Activated T-helper 9 cell treated with anti-CD3 and anti-CD28 coated beads, Interleukin-2, amount 50 U/mL, for 16 hours (primary cell): Measurements from ENCODE around the gene ZSWIM8.
"Not testable (repeated sequence)": the region's sequence is repeated elsewhere in the genome, so short reads cannot be mapped to it uniquely, and the experiment has no call there.

Experiments
- DNase-seq: peaks from one replicate; pipeline ENCODE4 v3.0.0-alpha.2; 2020; ENCODE audit warnings: low read depth

The ZSWIM8 gene

GRCh38 chr10:73772281-73773151 is 12.9 kb upstream of the ZSWIM8 start:
- DNase-seq: peak; percentile 71

- DNase-seq: no peak
Measured at GRCh38 chr10:73773152-73773879, 12.1 kb upstream of the ZSWIM8 start.

- no peak for DNase-seq
Measured at GRCh38 chr10:73774637-73775036, 10.8 kb upstream of the ZSWIM8 start.

GRCh38 chr10:73779018-73779417 is 6.4 kb upstream of the ZSWIM8 start:
- DNase-seq: no peak

- DNase-seq: no peak
Measured at GRCh38 chr10:73779539-73780197, 5.7 kb upstream of the ZSWIM8 start.

- no peak for DNase-seq
Measured at GRCh38 chr10:73780301-73780700, 5.1 kb upstream of the ZSWIM8 start.

GRCh38 chr10:73780966-73781365 is 4.4 kb upstream of the ZSWIM8 start:
- no peak for DNase-seq

GRCh38 chr10:73781548-73781878 is 3.9 kb upstream of the ZSWIM8 start:
- no peak for DNase-seq

- peak; percentile 86 for DNase-seq
Measured at GRCh38 chr10:73781879-73782748, 3.3 kb upstream of the ZSWIM8 start, which contains the start of gene CHCHD1. Gene CHCHD1 (plus strand): TSS chr10:73782048. CDS start chr10:73782076, 28 bp downstream.

- no peak for DNase-seq
Measured at GRCh38 chr10:73782749-73783085, 2.7 kb upstream of the ZSWIM8 start.

GRCh38 chr10:73785721-73786511 is 510 bp downstream of the ZSWIM8 start:
- peak; percentile 27 for DNase-seq

GRCh38 chr10:73786512-73786885 is 1.1 kb downstream of the ZSWIM8 start:
- no peak for DNase-seq

GRCh38 chr10:73787031-73787800 is 1.8 kb downstream of the ZSWIM8 start:
- not testable (repeated sequence) for DNase-seq

GRCh38 chr10:73788864-73789658 is 3.7 kb downstream of the ZSWIM8 start:
- no peak for DNase-seq

GRCh38 chr10:73789659-73790055 is 4.3 kb downstream of the ZSWIM8 start:
- no peak for DNase-seq

GRCh38 chr10:73790886-73791625 is 5.7 kb downstream of the ZSWIM8 start:
- no peak for DNase-seq

GRCh38 chr10:73791871-73792400 is 6.5 kb downstream of the ZSWIM8 start:
- DNase-seq: no peak

GRCh38 chr10:73793456-73793855 is 8.1 kb downstream of the ZSWIM8 start:
- DNase-seq: no peak
